ENCODE results near the gene STK32B.

DNA sequence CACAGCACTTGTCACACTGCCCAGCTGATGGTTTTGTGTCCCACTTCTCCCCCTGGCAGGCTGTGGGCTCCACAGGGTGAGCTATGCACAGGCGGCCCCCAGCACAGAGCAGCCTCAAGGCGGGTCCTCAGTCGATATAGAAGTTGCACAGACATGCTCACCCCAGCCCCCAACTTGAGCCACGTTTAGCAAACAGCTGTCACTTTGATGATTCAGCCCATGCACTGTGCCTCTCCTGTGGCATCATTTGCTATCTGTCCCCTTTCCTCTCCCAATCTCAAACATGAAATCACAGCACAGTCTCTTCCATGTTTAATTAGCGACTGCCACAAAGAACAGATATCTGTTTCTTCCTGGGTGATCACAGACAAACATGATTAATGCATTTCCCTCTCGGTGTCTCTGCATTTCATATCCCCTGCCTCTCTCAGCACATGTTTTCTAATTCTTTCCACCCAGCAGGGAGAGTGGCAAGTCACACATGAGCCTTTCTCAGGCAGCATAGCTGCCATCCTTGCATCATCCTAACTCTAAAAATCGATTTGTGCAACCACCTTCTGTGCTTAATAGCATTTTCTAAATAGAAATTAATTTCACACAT, 452.2 kb downstream of the STK32B start:
- no peak for TF ChIP-seq CTCF (IDR thresholded peaks at IDR 0.05 in 4 of 5, conservative IDR thresholded peaks at IDR 0.05 in 1 of 5)
- no peak for TF ChIP-seq POLR2A (IDR thresholded peaks at IDR 0.05)

Measured in gastrocnemius medialis (tissue), 4 donors.